CD4-positive, alpha-beta T cell (primary cell): Measurements from ENCODE around the gene CCNB2. TPM values are rescaled to one million over a fixed set of nuclear protein-coding genes. Genes with fewer than 3 reads are reported as not detected.

Source experiments
- ATAC-seq: fragments of 200-7000 bp; cut with Tn5 transposase; one replicate; pipeline ENCODE4 v1.10.0; 2022; ENCODE audit warnings: mild to moderate bottlenecking; ENCODE audit not compliant: poor library complexity
- CTCF ChIA-PET: fragments of 350-600 bp; sonication (Branson Sonifier 250); formaldehyde crosslinking; loops from one replicate; lab custom pipeline; 2021; ENCODE audit warnings: antibody characterized with exemption, inconsistent platforms; lab: Charles Lee
- POLR2A ChIA-PET: fragments of 350-600 bp; sonication (Branson Sonifier 250); formaldehyde crosslinking; loops from one replicate; lab custom pipeline; 2021; ENCODE audit warnings: antibody characterized with exemption, inconsistent platforms; lab: Charles Lee
- DNase-seq, 14 experiments: peaks; one replicate each; pipeline ENCODE4 v3.0.0-alpha.2; 2013 to 2020; ENCODE audit warnings: mixed read lengths in 2 of 14
- H3K27ac ChIP-seq, 2 donors: one replicate each; pipeline versions ENCODE4 v1.5.1 to v1.7.0; 2013; ENCODE audit warnings: low read length in 2 of 2, low read depth in 1 of 2, mild to moderate bottlenecking in 1 of 2
- H3K27me3 ChIP-seq, 2 experiments: 1 replicate in 1 of 2; 2 replicates in 1 of 2; pipeline versions ENCODE4 v1.6.1 to v1.7.0; 2013; ENCODE audit warnings: low read length in 2 of 2, control low read depth in 1 of 2, mild to moderate bottlenecking in 1 of 2, moderate library complexity in 1 of 2; ENCODE audit not compliant: insufficient read depth in 2 of 2, control insufficient read depth in 1 of 2
- H3K36me3 ChIP-seq: one replicate; pipeline ENCODE4 v1.6.1; 2013; ENCODE audit warnings: low read length, control low read depth; ENCODE audit not compliant: insufficient read depth
- H3K4me1 ChIP-seq: one replicate; pipeline ENCODE4 v1.6.1; 2013; ENCODE audit warnings: low read length, control low read depth; ENCODE audit not compliant: insufficient read depth
- H3K4me3 ChIP-seq: one replicate; pipeline ENCODE4 v1.5.1; 2013; ENCODE audit warnings: mild to moderate bottlenecking, low read length, moderate library complexity
- H3K9me3 ChIP-seq, 2 experiments: 1 replicate in 1 of 2; 2 replicates in 1 of 2; pipeline versions ENCODE4 v1.6.1 to v1.7.0; 2013; ENCODE audit warnings: low read length in 2 of 2, mild to moderate bottlenecking in 2 of 2, control low read depth in 1 of 2, moderate library complexity in 1 of 2; ENCODE audit not compliant: control insufficient read depth in 1 of 2, insufficient read depth in 1 of 2
- H3K27ac Mint-ChIP-seq: one replicate; pipeline ENCODE4 v1.8.0; 2020; ENCODE audit warnings: mixed read lengths
- H3K27me3 Mint-ChIP-seq: one replicate; pipeline ENCODE4 v1.8.0; 2021; ENCODE audit warnings: mixed read lengths
- H3K36me3 Mint-ChIP-seq: one replicate; pipeline ENCODE4 v1.8.0; 2021; ENCODE audit warnings: low read depth, mixed read lengths
- H3K4me1 Mint-ChIP-seq: one replicate; pipeline ENCODE4 v1.8.0; 2021; ENCODE audit warnings: low read depth, mixed read lengths
- H3K4me3 Mint-ChIP-seq: one replicate; pipeline ENCODE4 v1.8.0; 2020; ENCODE audit warnings: mild to moderate bottlenecking, mixed read lengths
- H3K9me3 Mint-ChIP-seq: one replicate; pipeline ENCODE4 v1.8.0; 2020; ENCODE audit warnings: mixed read lengths
- CTCF ChIP-seq: fragments of 200-600 bp; IDR thresholded peaks from one replicate; pipeline ENCODE4 v1.8.0; 2022; ENCODE audit warnings: antibody characterized with exemption, mild to moderate bottlenecking
- intact Hi-C, 2 experiments: fragments of 100-400 bp; cut with DNase I in 1 of 2; cut with micrococcal nuclease in 1 of 2; formaldehyde crosslinking; loops; one replicate each; pipeline versions ENCODE4 v1.15.1 to v1.9.0; 2023 to 2025; cut with DNase I, micrococcal nuclease
- total RNA-seq, 174 experiments: library from RNA in 2 of 174; stranded (reverse) in 2 of 174; gene quantifications; one replicate each; pipeline ENCODE4 v1.2.3 and lab custom pipeline; 2021 to 2026

Gene CCNB2
- total RNA-seq, 2 experiments from 2014 or later, result 0.85 TPM; not detected in 1

- ChIA-PET POLR2A (no interaction called here), CTCF (no interaction called here)
- Histone ChIP-seq H3K27ac (no peak overlapping the region), H3K9me3 (no peaks in the 10 kb centered on the region), H3K4me3 (no peak overlapping the region), H3K27me3 (no peaks in the 10 kb centered on the region), H3K4me1 (no peaks in the 10 kb centered on the region), H3K36me3 (no peaks in the 10 kb centered on the region)
- ATAC-seq, result no peak
- intact Hi-C loops, result loop anchor here in 1 of 2 experiments (10.0 kb wide), 1 partner anchor 324 kb away; no protein-coding TSS in a partner anchor
- Mint-ChIP-seq H3K4me1 (no peaks in the 10 kb centered on the region), H3K27me3 (peaks cover 15% of the 10 kb centered on the region), H3K9me3 (no peaks in the 10 kb centered on the region), H3K36me3 (no peaks in the 10 kb centered on the region), H3K27ac (no peak overlapping the region), H3K4me3 (no peak overlapping the region)
- TF ChIP-seq CTCF, result no peak
- no peak for DNase-seq
Observed at GRCh38 chr15:59171067-59171397, 66.1 kb downstream of the CCNB2 start.

GRCh38 chr15:59172289-59172901 lies 67.4 kb downstream of the CCNB2 start:
- no peak overlapping the region for H3K4me3 Mint-ChIP-seq
- H3K27me3 Mint-ChIP-seq, result peaks cover 21% of the 10 kb centered on the region
- TF ChIP-seq CTCF, result no peak
- Histone ChIP-seq H3K36me3 (no peaks in the 10 kb centered on the region), H3K27me3 (no peaks in the 10 kb centered on the region), H3K4me1 (no peaks in the 10 kb centered on the region), H3K9me3 (no peaks in the 10 kb centered on the region), H3K27ac (no peak overlapping the region), H3K4me3 (no peak overlapping the region)
- intact Hi-C loops, result loop anchor here in 1 of 2 experiments (10.0 kb wide), 1 partner anchor 322 kb away; no protein-coding TSS in a partner anchor
- no peak overlapping the region for H3K27ac Mint-ChIP-seq
- no peaks in the 10 kb centered on the region for H3K36me3 Mint-ChIP-seq
- no peak for ATAC-seq
- H3K4me1 Mint-ChIP-seq, result no peaks in the 10 kb centered on the region
- no peaks in the 10 kb centered on the region for H3K9me3 Mint-ChIP-seq
- ChIA-PET CTCF (no interaction called here), POLR2A (no interaction called here)
- no peak for DNase-seq

GRCh38 chr15:59173194-59173593 lies 68.2 kb downstream of the CCNB2 start:
- Histone ChIP-seq H3K36me3 (no peaks in the 10 kb centered on the region), H3K4me1 (no peaks in the 10 kb centered on the region), H3K4me3 (no peak overlapping the region), H3K9me3 (no peaks in the 10 kb centered on the region), H3K27ac (no peak overlapping the region), H3K27me3 (no peaks in the 10 kb centered on the region)
- no peak overlapping the region for H3K27ac Mint-ChIP-seq
- H3K4me3 Mint-ChIP-seq, result no peak overlapping the region
- H3K4me1 Mint-ChIP-seq, result no peaks in the 10 kb centered on the region
- DNase-seq, result no peak
- ChIA-PET CTCF (no interaction called here), POLR2A (no interaction called here)
- TF ChIP-seq CTCF, result no peak
- intact Hi-C loops, result loop anchor here in 1 of 2 experiments (10.0 kb wide), 1 partner anchor 322 kb away; no protein-coding TSS in a partner anchor
- ATAC-seq, result no peak
- peaks cover 21% of the 10 kb centered on the region for H3K27me3 Mint-ChIP-seq
- H3K36me3 Mint-ChIP-seq, result no peaks in the 10 kb centered on the region
- no peaks in the 10 kb centered on the region for H3K9me3 Mint-ChIP-seq
